HG03575 (cell line): ENCODE results near the gene SIRPB2.

Experiments used
- ATAC-seq: cut with Tn5 transposase; IDR thresholded peaks from one replicate; pipeline ENCODE4 v1.9.1; 2021; ENCODE audit not compliant: unreplicated experiment, insufficient number of reproducible peaks, low FRiP score; ENCODE audit errors: extremely low read depth

SIRPB2 gene

DNA sequence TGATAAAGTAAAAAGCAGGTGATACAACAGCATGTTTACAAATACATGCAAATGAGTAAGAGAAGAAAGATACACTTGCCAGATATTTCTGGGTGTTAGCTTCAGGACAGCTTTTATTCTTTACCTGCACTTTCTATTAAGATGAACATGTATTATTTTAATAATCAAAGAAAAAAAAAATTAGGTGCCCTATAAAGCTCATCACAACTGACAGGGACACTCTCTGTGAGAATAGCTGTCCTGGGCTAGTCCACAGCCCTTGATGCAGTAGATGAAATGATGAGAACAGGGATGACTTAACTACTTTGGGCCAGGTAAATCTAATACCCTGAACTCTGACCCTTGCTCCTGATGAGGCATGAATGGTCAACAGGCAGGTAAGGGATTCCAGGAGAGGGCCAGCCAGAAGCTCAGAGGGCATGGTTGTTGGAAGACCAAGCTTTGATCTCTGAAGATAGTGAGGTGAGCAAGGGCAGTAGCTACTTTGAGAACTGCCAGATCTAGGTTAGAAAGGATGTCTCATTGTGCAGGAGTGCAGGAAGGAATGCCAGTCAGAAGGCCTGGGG is 40.2 kb downstream of the SIRPB2 start:
- ATAC-seq, result no peak

DNA sequence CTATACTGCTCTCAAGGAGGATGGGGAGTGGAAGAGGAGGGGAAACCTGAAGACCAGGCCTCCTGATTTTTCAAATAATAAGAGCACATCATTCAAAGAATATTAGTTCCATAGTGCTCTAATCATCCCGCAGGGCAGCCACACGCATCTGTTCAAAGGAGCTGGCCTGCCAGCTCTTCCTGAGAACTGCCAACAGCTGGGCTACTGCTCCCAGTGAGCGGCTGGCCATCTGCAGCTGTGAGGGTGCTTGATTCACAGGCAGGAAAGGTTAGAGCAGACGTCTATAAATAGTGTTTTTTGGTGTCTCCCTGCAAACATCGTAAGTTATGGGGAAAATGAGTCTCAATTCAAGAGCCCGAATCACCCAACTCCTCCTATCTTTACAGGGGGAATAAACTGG is 41.9 kb downstream of the SIRPB2 start:
- no peak for ATAC-seq

DNA sequence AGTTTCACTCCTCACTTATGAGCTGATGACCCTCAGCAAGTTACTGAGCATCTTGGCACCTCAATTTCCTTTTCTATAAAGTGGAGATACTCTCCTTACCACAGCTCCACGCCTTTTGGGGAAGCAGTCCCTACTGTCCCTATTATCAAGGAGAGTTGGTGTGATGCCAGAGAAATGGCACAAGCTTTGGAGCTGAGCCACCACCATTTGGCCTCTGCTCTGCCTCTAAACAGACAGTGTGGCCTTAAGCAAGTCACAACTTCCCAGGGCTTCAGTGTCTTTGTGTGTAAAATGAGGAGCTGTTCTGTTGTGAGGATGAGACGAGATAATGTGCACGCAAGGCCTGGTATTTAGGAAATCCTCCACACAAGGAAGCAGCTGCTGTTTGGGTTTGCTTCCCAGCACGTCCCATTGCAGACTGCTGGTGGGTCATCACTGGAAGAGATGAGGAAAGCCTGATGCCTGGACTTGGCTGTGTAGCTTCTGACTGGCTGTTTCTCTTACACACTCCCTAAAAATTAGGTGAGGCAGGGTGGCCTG is 43.1 kb downstream of the SIRPB2 start:
- no peak for ATAC-seq

DNA sequence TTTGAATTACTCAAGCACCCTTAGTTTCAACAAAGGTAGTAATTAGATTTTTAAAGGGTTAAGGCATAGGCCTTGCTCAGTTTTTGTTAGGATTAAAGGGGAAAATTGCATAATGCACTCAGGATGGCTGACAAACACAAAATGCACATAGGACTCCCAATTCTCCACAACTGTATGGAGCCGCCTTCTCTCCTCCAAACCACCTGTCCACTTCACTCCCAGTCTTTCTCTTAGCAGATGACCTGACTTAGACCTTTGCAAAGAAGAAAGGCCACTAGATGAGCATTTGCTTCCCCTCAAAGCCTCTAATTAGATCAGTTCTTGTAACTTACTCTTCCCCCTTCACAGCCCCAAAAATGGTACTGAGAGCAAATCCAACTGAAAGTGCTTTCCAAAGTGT is 44.7 kb downstream of the SIRPB2 start:
- ATAC-seq, result no peak

DNA sequence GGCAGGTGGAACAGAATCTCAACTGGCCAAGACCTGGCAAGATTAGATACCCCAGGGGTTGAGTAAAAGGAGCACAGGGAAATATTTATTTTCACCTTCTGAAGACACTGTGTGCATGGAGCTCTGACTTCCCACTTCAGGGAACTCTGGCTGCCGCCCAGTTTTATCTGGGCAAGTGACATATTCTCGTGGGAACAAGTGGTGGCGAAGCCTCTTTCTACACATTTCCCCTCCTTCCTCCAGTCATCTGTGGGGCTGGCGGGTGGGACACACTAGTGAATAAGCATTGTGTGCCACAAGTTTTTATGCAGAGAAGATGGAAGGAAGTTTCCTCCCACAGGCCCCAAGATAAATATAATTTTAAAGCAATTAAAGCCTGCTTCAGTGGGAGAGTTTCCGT is 48.1 kb downstream of the SIRPB2 start:
- no peak for ATAC-seq

DNA sequence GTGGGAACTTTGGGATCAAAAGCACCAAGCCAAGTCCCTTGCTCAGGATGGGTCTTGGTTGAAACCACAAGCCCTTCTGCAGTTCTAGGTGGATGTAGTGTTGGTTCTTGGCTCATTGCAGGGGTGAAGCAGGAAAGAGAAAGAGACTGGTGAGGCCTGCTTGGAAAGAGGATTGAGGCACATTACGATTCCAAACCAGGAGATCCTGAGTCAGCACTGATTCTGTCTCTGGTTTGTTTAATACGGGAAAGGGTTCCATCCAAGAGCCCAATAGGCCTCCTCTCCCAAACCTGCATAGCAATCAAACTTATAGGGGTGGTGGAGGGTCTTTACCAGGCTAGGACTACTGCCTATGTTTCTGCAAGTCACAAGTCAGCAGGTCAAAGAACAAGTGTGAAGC is 48.9 kb downstream of the SIRPB2 start:
- no peak for ATAC-seq

DNA sequence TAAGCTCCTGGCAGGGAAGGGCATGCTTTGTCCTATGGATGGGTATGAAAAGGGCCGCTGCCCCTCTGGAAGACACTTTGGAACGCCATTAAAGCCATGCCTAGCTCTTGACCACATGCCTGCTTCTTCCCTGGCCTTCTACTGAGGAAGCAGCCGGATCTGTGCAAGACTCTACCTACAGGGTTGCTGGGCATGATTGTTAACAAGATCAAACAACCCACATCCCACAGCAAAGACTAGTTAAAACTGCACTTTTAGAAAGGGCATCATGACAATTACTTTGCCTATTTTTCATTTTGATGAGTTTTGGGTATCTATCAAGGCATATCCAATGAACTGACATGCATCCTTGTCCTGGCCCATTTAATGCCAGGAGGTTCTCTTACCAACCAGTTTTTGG is 50.1 kb downstream of the SIRPB2 start:
- no peak for ATAC-seq

DNA sequence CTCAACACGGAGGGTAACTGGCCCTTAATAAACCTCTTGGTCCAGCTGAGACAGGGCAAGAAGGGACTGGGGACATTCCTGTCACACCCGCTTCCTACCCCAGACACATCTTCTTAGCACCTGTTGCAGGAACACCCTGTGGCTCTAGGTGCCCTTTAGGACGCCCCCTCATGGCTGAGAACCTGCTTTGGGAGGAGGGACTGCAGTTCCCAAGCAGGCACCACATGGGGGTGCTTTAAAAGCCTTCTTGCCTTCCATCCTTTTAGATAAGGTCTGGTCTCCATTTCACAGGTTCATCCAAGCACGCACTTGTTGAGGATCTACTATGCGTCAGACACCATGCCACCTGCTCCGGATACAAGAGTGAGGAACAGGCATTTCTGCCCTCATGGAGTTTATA is 51.2 kb downstream of the SIRPB2 start:
- no peak for ATAC-seq

DNA sequence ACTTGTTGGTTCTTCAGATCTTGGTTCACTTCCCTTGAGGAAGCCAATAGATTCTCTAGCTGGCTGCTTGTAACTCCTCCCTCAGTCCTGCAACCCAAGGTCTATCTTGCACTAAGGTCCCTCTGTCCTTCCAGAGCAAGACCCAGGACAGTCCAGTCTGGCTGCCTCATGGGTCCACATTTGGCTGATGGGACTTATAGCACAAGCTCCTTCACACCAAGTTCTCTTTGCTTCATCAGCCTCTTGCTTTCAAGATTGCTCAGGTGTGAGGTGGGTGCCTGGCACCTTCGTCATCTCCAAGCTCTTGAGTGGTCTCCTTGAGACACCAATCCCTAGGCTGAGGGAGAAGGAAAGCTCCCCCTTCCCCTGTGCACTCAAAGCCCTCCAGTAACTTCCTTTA is 52.9 kb downstream of the SIRPB2 start:
- no peak for ATAC-seq

DNA sequence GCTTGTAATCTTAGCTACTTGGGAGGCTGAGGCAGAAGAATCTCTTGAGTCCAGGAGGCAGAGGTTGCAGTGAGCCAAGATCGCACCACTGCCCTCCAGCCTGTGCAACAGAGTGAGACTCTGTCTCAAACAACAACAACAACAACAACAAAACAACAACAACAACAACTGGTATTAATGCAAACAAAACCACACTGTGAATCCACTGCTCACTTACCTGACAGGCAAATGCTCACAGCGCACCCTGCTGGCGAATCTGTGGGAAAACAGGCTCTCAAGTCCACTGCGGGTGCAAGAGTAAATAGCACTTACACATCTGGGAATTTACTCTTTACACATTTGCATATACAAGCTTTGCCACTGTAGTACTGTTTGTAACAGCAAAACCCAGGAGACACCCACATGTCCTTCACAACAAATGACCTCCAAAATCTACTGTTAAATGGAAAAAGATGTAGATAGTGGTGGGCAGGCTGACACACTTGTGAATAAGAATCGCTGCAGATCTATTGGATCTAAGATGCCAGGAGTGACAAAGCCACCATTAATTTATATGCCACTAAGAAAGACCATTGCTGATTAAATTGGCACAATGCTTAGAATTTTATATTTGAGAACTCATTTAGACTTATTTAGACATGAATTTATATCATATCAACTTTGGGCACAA is 53.9 kb downstream of the SIRPB2 start:
- no peak for ATAC-seq

DNA sequence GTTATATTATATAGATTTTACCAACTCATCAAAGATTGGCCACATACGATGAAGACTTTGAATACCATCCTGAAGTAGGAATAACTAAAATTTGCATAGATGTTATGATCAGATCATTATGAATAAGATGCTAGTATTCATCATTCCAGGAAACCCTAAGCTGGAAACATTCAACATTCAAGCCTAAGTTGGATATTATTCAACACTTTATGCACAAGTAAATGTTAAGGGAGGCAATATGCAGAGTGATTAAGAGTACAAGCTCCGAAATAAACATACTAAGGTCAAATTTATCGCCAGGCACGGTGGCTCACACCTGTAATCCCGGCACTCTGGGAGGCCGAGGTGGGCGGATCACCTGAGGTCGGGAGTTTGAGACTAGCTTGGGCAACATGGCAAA is 55.0 kb downstream of the SIRPB2 start:
- no peak for ATAC-seq

DNA sequence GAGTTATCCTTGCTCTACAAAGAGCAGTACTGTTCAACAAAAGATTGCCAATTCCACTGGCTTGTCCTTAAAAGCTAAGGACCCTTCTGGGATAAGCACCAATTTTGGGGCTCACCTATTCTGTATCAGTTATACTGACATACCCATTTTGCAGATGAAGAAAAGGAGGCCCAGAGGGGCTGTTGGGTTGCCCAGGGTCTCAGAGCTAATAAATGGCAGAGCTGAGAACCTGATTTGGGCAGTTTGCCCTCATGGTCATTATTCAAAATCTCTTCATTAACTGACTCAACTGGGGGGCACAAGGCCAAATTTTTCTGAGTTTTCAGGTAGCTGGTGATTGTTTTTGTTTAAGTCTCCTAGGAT is 55.9 kb downstream of the SIRPB2 start:
- ATAC-seq, result no peak

DNA sequence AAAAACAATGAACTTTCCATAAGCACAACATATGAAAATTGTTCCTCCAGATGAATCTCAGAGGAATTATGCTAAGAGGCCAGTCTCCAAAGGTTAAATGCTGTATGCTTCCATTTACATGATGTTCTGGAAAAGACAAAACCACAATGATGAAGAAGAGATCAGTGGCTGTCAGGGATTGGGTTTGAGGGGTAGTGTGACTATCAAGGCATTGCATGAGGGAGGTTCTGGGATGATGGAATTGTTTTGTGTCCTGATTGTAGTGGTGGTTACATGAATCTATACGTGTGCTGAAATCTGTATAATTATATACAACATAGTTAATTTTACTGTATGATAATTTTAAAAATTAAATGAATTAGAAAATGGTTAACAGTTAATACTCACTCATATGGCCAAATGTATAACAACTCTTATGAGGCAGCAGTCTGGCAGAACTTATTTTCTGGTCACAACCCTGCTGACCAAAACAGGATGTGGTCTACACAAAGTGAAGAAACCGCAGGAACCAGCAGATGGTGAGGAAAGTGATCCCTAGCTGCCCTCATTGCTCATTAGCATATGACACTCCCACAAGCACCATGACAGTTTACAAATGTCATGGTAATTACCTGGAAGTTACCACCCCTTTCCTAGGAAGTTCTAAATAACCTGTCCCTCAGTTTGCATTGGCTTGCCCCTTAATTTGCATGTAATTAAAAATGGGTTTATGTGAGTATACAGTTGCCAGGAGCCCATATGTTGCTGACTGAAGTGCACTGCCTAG is 56.5 kb downstream of the SIRPB2 start:
- ATAC-seq, result no peak

DNA sequence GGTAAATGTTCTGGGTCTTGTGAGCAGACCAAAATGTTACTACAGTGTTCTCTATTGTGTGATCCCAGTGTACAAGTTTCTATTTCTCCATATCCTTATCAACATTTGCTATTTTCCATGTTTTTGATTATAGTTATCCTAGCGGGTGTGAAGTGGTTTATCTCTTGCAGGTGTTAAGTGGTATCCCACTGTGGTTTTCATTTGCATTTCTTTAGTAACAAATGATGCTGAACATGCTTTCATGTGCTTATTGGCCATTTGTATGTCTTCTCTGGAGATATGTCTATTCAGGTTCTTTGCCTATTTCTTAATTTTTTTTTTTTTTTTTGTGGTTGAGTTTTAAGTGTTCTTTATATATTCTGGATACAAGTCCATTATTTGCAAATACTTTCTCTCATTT is 60.1 kb downstream of the SIRPB2 start:
- ATAC-seq, result no peak

DNA sequence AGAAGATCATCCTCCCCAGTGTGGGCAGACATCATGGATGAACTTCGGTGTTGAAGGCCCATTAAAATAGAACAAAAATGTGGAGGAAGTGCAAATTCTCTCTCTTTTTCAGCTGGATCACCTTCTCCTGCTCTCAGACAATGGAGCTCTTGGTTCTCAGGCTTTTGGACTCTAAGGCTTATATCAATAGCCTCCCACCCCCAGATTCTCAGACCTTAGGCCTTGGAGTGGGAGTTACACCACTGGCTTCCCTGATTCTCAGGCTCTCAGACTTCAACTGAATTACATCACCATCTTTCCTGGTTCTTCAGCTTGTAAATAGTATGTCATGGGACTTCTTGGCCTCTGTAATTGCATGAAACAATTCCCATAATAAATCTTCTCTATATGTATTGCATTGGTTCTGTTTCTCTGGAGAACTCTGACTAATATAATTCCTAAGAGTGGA is 61.2 kb downstream of the SIRPB2 start:
- ATAC-seq, result no peak

DNA sequence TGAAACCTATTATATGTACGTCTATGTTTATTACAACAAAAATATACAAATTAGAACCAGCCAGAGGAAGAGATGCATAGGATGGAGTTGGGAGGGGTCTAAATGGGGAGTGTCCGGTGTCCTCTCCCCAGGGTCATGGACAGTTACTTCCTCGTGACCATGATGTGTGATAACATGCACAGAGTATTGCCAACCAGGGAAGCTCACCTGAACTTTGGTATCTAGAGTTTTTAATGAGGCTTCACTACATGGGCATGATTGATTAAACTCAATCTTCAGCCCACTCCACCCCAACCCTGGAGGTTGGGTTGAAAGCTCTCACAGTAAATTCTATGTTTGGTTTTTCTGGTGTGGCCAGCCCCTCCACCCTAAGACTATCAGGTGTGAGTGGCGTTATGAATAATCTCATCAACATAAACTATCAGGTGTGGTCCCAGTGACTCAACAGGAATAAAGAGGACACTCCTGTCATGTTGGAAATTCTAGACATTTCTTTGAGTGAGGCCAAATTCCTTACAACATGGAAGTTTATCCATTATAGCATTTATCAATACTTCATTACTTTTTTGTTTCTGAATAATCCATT is 62.0 kb downstream of the SIRPB2 start:
- no peak for ATAC-seq

DNA sequence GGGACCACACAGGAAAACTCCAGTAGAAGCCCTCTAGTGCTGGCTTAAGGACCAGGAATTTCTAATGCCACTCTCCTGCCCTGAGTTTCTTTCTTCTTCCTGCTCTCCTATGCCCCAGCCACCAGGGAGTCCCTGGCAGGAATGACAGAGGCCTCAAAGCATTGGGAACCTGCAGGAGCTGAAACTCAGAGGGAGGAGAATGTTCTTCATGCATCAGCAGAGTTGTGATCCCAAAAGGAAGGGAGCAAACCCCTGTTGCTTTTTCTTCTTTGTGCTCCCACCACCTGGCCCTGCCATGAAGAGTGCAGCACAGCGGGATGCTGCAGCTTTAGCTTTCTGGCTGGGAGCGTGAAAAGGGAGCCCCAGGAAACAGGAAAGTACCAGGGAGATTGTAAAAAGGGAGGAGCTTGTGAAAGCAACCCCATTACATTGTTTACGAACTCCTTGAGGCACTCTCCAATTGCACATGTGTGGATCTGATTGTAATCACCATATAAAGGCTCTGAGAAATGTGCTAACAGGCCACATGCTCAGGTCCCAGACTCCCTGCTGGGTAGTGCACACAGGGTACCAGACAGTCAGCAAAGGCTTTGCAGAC is 63.7 kb downstream of the SIRPB2 start:
- no peak for ATAC-seq

DNA sequence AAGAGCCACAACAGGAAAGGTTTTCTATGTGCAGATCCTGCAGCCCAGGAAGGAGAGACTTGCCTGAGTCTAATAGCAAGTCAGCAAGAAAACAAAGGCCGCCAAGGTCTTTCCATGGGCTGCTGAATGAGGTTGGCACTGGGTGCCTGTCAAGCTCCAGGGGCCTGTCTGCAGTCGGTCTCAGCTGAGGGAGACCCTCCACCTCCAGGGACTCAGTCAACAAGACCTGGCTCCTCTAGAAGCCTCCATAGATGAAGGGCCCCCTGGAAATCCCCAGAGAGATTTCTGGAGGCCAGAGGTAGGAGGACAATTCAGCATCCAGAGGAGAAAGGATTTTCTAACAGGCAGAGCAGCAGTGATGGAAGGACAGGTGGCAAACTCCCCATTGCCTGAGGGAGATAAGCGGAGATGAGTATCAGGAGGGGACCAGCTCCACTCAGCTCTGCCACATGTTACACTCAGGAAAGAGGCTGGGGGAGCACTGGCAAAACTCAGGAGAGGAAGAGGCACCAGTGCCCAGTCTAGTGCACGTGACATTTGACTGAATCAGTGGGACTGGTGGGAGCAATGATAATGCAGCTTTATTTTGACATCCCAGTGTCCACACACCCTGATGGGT is 64.9 kb downstream of the SIRPB2 start:
- ATAC-seq, result no peak
